ENCODE data around the gene CHST8.

- TF ChIP-seq CTCF (IDR thresholded peaks at IDR 0.05; ENCODE audit: insufficient read depth, low read depth, low read length) (no peak), EZH2 (IDR thresholded peaks at IDR 0.05; ENCODE audit: insufficient read depth, low read length) (no peak)
These were observed 45.4 kb downstream of the CHST8 start for GRCh38 chr19:33667141-33667650.
